Fibroblast of skin of back (primary cell): ENCODE results near the gene GSK3A.
A peak's percentile ranks its signal among the peaks of the same experiment; 100 is the strongest.
"Not testable (repeated sequence)": the region's sequence is repeated elsewhere in the genome, so short reads cannot be mapped to it uniquely, and the experiment has no call there.

Source experiments
- DNase-seq: peaks from one replicate; pipeline ENCODE4 v3.0.0-alpha.2; 2013

GSK3A gene

DNA sequence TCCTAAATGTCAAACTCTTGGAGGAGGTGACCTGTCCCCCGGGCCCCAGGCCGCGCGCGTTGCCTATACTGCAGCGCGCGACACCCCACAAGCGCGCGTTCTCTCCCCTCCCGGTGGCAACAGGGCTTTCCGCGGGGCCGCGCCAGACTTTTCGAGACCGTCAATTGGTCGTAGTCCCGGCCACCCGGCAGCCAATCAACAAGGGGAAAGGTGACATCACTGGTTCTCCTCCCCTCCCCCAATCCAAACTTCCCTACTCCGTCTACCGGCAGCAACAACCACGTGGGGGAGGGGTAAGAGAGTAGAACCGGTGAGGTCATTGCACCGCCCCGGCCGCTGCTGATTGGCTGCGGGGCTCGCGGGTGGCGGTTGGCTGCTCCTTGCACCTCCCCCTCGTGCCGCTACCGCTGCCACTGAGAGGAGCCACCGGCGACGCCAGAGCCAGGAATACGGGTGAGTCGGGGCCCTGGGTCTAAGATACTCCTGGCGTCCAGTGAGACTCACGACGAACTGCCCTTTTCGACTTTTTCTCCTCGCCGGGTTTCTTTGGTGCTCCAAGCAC lies 25.8 kb upstream of the GSK3A start:
- DNase-seq = peak; percentile 99

GRCh38 chr19:42267644-42268141 lies 25.3 kb upstream of the GSK3A start:
- no peak for DNase-seq

DNA sequence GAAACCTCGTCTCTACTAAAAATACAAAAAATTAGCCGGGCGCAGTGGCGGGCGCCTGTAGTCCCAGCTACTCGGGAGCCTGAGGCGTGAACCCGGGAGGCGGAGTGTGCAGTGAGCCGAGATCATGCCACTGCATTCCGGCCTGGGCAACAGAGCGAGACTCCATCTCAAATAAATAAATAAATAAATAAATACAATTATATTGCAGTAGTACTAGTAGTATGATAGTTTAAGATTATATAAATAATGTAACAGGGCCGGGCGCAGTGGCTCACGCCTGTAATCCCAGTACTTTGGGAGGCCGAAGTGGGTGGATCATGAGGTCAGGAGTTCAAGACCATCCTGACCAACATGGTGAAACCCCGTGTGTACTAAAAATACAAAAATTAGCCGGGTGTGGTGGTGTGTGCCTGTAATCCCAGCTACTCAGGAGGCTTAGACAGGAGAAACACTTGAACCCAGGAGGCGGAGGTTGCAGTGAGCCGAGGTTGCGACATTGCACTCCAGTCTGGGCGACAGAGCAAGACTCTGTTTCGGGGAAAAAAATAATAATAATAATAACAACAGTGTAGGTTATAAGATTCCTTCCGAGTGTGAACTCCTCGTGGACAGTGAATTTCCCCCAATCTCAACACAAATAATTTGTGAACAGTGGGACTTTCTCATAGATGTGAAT lies 24.7 kb upstream of the GSK3A start:
- DNase-seq = not testable (repeated sequence)

DNA sequence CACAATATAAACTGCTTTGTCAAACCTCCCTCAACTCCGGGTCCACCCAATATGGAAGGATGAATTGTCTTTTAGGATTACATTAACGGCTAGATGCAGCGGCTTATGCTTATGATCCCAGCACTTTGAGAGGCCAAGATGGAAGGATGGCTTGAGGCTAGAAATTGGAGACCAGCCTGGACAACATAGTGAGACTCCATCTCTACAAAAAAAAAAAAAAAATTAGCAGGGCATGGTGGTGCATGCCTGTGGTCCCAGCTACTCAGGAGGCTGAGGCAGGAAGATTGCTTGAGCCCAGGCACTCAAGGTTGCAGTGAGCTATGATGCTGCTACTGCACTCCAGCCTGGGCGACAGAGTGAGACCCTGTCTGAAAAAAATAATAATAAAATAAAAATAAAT lies 23.7 kb upstream of the GSK3A start:
- not testable (repeated sequence) for DNase-seq

DNA sequence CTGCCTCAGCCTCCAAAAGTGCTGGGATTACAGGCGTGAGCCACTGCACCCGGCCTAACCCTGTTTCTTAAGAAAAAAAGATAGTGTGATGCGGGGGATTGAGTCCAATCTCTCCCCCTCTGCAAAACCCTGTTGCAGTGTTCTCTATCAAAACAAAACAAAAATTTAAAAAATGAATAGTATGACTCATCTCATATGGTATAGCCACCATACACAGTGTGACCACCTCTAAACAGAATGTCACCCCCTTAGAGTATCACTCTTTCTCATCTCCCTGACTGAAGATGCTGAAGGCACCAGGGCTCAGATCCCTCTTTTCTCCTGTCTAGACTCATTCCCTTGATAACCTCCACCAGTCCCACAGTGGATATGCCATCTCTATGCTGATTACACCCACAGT lies 19.4 kb upstream of the GSK3A start:
- peak; percentile 69 for DNase-seq

- DNase-seq = not testable (repeated sequence)
Observed at GRCh38 chr19:42257842-42258241, 15.4 kb upstream of the GSK3A start.

DNA sequence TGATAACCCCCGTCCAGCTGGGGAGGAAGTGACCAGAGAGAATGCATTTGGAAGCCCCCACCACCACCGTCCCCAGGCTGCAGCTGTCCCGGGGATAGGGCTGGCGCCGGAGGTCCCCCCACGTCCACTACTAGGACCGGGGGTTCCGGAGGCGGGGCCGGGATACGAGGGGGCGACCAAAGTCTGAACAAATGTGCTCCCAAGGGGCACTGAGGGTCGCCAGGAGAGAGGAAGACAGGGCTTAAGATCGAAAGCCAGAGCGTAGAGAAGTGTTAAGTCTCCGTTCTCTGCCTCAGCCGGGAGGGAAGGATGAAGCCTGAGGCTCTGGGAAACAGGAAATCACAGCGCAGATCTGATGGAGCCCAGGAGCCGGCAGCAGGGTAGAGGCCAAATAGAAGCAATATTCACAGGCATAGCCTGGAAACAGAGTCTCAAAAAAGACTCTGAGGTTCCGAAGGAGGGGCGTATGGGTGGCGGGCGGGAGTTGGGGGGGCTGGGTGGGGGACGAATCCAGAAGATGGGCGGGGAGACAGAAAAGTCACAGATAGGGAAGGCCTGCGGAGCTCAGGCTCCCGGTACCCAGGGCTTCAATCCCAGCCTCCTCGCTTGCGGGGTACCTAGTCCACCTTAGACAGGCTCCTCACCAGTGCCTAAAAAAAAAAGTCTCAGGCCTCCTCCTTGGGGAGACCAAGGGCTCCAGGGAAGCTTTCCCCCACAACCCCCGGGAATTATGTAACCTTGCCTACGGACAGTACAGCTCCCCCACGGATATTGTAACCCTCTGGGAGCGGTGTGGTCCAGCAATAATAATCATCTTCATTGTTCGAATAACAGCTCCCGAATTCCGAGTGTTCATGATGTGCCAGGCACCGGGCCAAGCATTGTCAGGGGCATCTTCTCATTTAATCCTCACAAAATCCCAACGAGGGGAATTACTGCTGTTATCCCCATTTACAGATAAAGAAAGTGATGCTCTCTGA lies 13.7 kb upstream of the GSK3A start:
- peak; percentile 73 for DNase-seq

- DNase-seq = peak; percentile 90
Observed at GRCh38 chr19:42254850-42255765, 12.7 kb upstream of the GSK3A start, which contains the start of gene ERF. ERF (minus strand) TSS chr19:42255128; CDS start chr19:42254999, 129 bp downstream.

DNA sequence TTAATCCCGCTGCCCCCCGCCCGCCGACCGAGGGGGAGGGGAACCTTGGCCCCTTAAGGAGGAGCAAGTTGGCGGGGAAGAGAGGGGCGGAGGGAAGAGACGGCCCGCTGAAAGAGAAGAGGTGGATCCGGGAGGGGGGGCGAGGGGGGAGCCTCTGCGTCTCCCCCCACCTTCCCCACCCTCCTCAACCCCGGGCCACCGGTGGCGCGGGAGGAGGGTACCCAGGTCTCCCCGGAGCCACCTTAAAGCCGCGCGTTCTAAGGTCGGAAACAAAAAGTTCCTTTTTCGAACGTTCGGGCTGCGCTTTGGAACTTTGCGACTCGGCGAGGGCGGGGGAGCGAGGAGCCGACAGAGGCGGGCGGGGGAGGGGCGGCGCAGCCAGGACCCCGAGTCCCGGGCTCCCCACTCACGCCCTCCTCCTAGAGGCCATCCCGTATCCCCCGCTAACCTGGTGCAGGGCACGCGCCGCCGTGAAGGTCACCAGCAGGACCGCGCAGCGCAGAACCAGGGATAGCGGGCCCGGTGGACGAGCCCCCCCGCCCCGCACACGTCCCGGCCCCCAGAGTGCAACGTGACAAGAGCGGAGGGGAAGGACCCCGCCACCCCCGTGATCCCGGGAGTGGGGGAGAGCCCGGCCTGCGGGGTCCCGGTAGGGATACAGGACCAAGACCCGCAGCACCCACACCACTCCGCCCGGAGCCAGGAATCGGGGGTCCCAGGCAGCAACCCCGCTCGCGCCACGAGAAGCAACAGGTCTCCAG lies 11.9 kb upstream of the GSK3A start:
- peak; percentile 74 for DNase-seq

GRCh38 chr19:42253245-42254088 lies 11.1 kb upstream of the GSK3A start:
- peak; percentile 69 for DNase-seq

DNA sequence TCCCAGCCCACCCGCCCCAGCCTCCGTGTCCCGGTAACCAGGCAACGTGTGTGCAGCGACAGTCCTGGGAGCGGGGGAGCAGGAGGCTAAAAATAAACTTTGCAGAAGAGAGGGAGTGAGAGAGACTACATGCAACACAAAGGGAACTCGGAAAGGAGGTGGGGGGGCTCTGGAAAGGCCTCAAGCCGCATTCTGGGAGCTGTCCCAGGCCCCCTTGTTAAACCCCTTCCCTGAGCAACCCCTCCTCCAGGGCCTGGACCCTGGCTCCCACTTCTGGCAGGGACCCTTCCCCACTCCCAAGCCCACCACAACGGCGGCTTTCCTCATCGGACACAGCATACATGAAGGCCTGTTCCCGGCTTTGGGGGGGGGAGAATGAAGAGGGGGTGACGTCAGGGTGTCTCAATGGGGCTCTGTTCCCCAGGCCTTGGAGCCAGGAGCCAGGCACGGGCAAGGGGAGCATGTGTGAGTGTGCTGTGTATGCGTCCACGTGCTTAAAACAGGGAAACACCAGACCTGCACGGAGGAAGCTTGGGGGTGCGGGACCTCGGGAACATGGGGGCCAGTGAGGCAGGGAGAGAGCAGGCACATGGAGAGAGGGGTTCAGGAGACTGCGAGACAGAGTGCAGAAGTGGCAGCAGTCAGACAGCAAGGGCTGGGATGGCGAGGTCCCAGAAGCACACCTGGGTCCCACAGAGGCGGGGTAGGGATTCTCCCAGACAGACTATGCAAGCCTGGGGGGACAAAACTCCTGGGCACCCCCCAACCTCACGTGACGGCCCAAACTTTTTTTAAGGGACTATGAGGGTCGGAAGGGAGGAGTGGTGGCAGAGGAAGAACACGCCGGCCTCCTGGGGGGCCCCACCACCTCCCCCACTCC lies 10.2 kb upstream of the GSK3A start:
- DNase-seq = no peak

DNA sequence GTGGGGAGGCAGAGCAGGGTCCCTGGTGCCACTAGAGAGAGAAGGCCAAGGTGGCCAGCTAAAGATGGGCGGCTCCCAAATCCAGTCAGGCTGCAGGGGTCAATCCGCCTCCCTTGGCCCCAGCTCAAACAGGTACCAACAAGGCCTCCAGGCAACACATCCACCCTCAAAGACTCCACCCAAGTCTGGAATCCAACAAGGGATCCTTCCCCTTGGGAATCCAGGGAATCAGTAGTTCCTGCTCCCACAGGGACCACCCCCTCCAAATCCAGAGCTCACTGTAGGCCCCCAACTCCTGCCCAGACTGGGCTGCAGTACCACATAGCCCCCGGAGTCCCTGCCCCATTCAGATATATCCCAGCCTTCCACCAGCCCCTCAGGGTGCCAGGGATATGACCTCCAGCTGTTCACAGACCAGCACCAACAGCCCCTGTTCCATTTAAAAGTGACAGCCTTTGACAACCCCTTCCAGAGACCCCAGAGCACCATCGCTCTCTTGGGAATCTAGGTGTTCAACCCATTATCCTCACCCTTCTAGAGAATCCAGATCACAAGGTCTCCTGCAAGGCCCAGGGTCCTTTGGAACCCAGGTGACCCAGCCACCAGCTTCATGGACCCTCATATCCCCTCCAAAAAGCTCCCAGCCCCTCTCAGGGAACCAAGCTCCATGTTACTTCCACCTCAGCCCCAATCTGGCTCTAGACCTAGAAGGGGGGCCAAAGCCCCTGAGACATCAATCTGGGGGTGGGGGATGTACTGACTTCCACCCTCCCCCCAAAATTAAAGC lies 9.4 kb upstream of the GSK3A start:
- DNase-seq = no peak

DNA sequence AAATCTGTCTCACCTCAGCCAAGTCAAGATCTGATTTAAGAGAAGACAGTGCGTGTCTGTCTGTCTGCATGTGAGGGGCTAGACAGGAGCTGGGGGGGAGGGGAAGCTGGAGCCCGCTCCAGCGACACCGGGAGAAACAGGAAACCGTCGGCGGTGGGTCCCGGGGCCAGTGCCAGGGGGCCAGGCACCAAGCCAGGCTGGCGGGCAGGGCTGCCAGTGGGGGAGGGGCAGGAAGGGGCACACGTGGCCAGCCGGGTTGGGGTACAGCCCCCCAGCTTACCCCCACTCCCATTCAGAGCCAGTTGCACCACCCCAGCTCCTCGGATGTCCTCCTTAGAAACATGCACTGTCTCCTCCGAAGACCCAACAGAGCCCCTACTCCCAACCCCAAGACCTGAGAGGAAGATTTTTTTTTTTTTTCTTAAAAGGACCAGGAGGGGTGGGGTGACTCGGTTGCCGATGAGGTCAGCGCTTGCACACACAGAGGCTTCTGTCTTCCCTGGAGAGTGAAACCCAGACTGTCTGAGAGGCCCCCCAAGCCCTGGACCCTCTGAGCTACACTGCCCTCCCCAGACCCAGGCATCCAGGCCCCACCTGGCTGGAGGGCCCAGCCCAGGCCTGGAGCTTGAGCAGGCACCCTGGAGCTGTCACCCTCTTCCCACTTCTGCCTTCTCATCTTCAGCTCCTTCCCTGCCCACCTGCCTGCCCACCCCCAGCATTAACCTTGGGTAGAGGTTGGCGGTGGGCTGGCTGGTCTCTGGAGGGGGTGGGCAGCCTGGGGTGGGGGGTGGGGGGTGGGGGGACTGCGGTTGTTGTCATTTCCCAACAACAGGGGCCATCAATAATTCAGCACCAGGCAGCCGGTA lies 8.5 kb upstream of the GSK3A start:
- peak; percentile 58 for DNase-seq

DNA sequence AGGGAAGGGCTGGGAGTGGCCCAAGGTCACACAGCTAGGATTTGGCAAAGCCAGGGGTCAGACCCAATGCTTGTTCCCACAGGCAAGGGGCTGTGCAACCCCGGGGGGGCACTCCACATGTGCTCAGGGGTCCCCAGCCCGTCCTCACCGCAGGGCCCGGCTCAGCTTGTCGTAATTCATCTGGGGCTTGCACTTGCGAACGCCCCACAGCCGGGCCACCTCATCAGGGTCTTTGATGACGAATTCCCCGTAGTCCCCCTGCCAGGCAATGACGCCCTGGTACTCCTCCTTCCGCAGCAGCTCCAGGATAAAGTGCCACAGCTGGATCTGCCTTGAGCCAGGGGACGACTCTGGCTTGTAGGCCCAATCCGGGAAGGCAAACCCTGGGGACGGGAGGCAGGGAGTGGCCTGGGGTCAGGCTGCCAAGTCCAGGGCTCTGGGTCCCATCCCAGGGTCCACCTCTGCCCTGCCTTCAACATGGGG lies 7.8 kb upstream of the GSK3A start:
- DNase-seq = no peak

DNA sequence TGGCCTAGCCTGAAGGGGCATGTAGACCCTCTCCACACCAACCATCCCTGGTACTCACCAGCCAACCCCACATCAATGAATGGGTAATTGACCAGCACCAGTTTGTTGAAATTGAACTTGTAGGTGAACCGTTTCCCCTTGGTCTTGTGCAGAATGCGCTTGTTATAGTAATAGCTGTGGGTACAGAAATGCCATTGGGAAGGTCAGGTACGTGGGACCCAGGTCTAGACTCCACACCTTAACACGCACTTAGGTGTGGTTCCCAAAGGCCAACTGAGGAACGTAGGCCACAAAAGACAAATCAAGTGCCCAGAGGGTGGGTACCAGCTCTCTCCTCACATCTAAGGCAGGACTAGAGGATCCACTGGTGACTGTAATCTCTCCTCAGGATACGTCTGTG lies 7.4 kb upstream of the GSK3A start:
- no peak for DNase-seq

GRCh38 chr19:42249149-42249750 lies 6.8 kb upstream of the GSK3A start:
- DNase-seq = no peak
